Measurements from ENCODE around the gene KLK13. TPM values are rescaled to one million over a fixed set of nuclear protein-coding genes. Genes with fewer than 3 reads are reported as not detected.

KLK13 gene
- polyA plus RNA-seq, 1 donor (not counting 4 experiments of a cell fraction or from before 2014, with no cell fraction given) = 2.0 TPM

DNA sequence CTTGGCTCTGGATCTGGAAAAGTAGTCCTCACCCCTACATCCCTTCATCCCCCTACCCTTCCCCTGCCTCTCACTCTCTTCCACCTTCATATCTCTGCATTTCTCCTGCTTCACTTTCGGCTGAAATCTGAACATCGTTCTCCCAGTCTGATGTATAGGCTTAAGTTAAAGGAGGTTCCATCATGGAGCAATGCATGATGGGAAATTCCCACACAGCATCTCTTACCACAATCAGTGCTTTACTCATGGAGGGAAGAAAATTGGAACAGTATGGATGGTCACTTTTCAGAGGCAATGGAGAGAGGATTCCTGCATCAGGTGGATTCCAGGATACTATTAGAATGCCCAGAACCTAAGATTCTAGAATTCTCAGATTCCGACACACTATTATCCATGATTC is 57.4 kb downstream of the KLK13 start:
- Histone ChIP-seq H3K4me3 (ENCODE audit: control insufficient read depth in 2 of 3, extremely low read depth in 1 of 3, insufficient read depth in 2 of 3, low read depth in 1 of 3, low read length in 3 of 3) (no peak overlapping the region), H3K27me3 (ENCODE audit: control insufficient read depth, extremely low read depth, insufficient read depth, low read length) (no peaks in the 10 kb centered on the region), H2AFZ (ENCODE audit: control insufficient read depth, low read length) (no peak overlapping the region), H3K9ac (ENCODE audit: control insufficient read depth, extremely low read depth, insufficient read depth, low read length) (no peak overlapping the region), H3K36me3 (ENCODE audit: control insufficient read depth in 2 of 2, extremely low read depth in 1 of 2, insufficient read depth in 2 of 2, low read length in 2 of 2) (no peaks in the 10 kb centered on the region), H3K9me3 (ENCODE audit: control insufficient read depth, low read depth, low read length) (no peaks in the 10 kb centered on the region), H3K27ac (ENCODE audit: control insufficient read depth, insufficient read depth, low read length) (no peak overlapping the region), H3K9me1 (ENCODE audit: control insufficient read depth, extremely low read depth, insufficient read depth, low read length) (no peaks in the 10 kb centered on the region), H3K4me1 (ENCODE audit: control insufficient read depth, extremely low read depth, insufficient read depth, low read length) (peaks cover 32% of the 10 kb centered on the region), H3K4me2 (ENCODE audit: control insufficient read depth, extremely low read depth, insufficient read depth, low read depth, low read length) (no peak overlapping the region), H4K20me1 (ENCODE audit: control insufficient read depth, extremely low read depth, insufficient read depth, low read length) (no peaks in the 10 kb centered on the region), H3K79me2 (ENCODE audit: control insufficient read depth, insufficient read depth, low read length) (no peaks in the 10 kb centered on the region)
- no peak for TF ChIP-seq EZH2 (IDR thresholded peaks at IDR 0.05; ENCODE audit: low read length)
- TF ChIP-seq CTCF (optimal IDR thresholded peaks at IDR 0.05 in 1 of 3, IDR thresholded peaks at IDR 0.05 in 1 of 3, conservative IDR thresholded peaks at IDR 0.05 in 1 of 3; ENCODE audit: extremely low read depth in 1 of 3, insufficient read depth in 2 of 3, low read length in 3 of 3) = no peak
- DNase-seq (ENCODE audit: low read depth, low spot score) = no peak
- dilution Hi-C loops (cut with MboI; ENCODE audit: extremely low pct_ligation_motif_present, low sequenced_read_pairs) = no loop called here
- peak; percentile 43 for FAIRE-seq

DNA sequence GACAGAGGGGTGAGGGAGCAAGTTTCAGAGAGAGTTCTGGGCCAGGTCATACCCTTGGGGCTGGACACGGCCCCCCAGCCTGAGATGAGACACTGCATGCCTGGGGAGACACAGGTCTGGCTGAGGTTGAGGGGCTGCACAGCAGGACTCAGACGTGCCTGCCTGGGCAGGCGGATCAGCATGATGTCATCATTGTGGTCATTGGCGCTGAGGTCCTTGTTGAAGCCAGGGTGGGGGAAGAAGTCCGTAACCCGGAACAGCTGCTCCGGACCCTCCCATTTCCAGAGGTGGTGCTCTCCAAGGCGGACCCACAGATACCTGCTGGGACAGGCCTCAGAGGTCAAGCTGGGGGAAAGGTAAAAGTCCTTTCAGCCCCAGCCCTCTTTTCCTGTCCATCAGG is 58.5 kb downstream of the KLK13 start:
- Histone ChIP-seq H4K20me1 (ENCODE audit: control insufficient read depth, extremely low read depth, insufficient read depth, low read length) (no peaks in the 10 kb centered on the region), H3K36me3 (ENCODE audit: control insufficient read depth in 2 of 2, extremely low read depth in 1 of 2, insufficient read depth in 2 of 2, low read length in 2 of 2) (no peaks in the 10 kb centered on the region), H3K9me1 (ENCODE audit: control insufficient read depth, extremely low read depth, insufficient read depth, low read length) (no peaks in the 10 kb centered on the region), H3K4me1 (ENCODE audit: control insufficient read depth, extremely low read depth, insufficient read depth, low read length) (peaks cover 43% of the 10 kb centered on the region), H2AFZ (ENCODE audit: control insufficient read depth, low read length) (no peak overlapping the region), H3K4me2 (ENCODE audit: control insufficient read depth, extremely low read depth, insufficient read depth, low read depth, low read length) (no peak overlapping the region), H3K4me3 (ENCODE audit: control insufficient read depth in 2 of 3, extremely low read depth in 1 of 3, insufficient read depth in 2 of 3, low read depth in 1 of 3, low read length in 3 of 3) (no peak overlapping the region), H3K79me2 (ENCODE audit: control insufficient read depth, insufficient read depth, low read length) (no peaks in the 10 kb centered on the region), H3K9ac (ENCODE audit: control insufficient read depth, extremely low read depth, insufficient read depth, low read length) (no peak overlapping the region), H3K27me3 (ENCODE audit: control insufficient read depth, extremely low read depth, insufficient read depth, low read length) (no peaks in the 10 kb centered on the region), H3K9me3 (ENCODE audit: control insufficient read depth, low read depth, low read length) (no peaks in the 10 kb centered on the region), H3K27ac (ENCODE audit: control insufficient read depth, insufficient read depth, low read length) (no peak overlapping the region)
- dilution Hi-C loops (cut with MboI; ENCODE audit: extremely low pct_ligation_motif_present, low sequenced_read_pairs) = no loop called here
- no peak for FAIRE-seq
- no peak for TF ChIP-seq EZH2 (IDR thresholded peaks at IDR 0.05; ENCODE audit: low read length)
- TF ChIP-seq CTCF (optimal IDR thresholded peaks at IDR 0.05 in 1 of 3, IDR thresholded peaks at IDR 0.05 in 1 of 3, conservative IDR thresholded peaks at IDR 0.05 in 1 of 3; ENCODE audit: extremely low read depth in 1 of 3, insufficient read depth in 2 of 3, low read length in 3 of 3) = no peak
- no peak for DNase-seq (ENCODE audit: low read depth, low spot score)

Other genes with a start within 250 kb of the KLK13 start
- gene KLK1, start 241.3 kb downstream of the KLK13 start, polyA plus RNA-seq = 0.10 to 0.39 TPM (median 0.31 TPM) in 3 replicates
- not detected in 3 replicates for gene KLK15, start 231.5 kb downstream of the KLK13 start, polyA plus RNA-seq
- not detected in 3 replicates for gene KLK3, start 210.2 kb downstream of the KLK13 start, polyA plus RNA-seq
- gene KLK2, start 191.7 kb downstream of the KLK13 start, polyA plus RNA-seq = 0.07 to 0.14 TPM in 2 of 3 replicates, not detected in the other
- gene KLK4, start 153.7 kb downstream of the KLK13 start, polyA plus RNA-seq = not detected in 3 replicates
- gene KLK5, start 112.1 kb downstream of the KLK13 start, polyA plus RNA-seq = 425 to 882 TPM (median 477 TPM) in 3 replicates
- 0.73 to 2.5 TPM (median 1.9 TPM) in 3 replicates for gene KLK6, start 95.5 kb downstream of the KLK13 start, polyA plus RNA-seq
- gene KLK7, start 81.2 kb downstream of the KLK13 start, polyA plus RNA-seq = 22.4 to 33.8 TPM (median 29.2 TPM) in 3 replicates
- gene KLK8, start 63.5 kb downstream of the KLK13 start, polyA plus RNA-seq = 88.8 to 232 TPM (median 118 TPM) in 3 replicates
- gene KLK10, start 45.4 kb downstream of the KLK13 start, polyA plus RNA-seq = 56.3 to 97.5 TPM (median 95.3 TPM) in 3 replicates
- gene KLK11, start 38.5 kb downstream of the KLK13 start, polyA plus RNA-seq = 12.8 to 39.0 TPM (median 18.0 TPM) in 3 replicates
- not detected in 3 replicates for gene KLK12, start 30.1 kb downstream of the KLK13 start, polyA plus RNA-seq
- gene KLK14, start 17.8 kb upstream of the KLK13 start, polyA plus RNA-seq = 0.05 to 0.63 TPM (median 0.10 TPM) in 3 replicates
- 1.9 to 3.9 TPM (median 2.3 TPM) in 3 replicates for gene CTU1, start 43.3 kb upstream of the KLK13 start, polyA plus RNA-seq
- not detected in 3 replicates for gene SIGLEC9, start 59.8 kb upstream of the KLK13 start, polyA plus RNA-seq
- gene SIGLEC7, start 77.2 kb upstream of the KLK13 start, polyA plus RNA-seq = not detected in 3 replicates
- 0.16 TPM in 1 of 3 replicates, not detected in the others for gene CD33, start 160.0 kb upstream of the KLK13 start, polyA plus RNA-seq
- not detected in 3 replicates for gene SIGLECL1, start 186.0 kb upstream of the KLK13 start, polyA plus RNA-seq
- not detected in 3 replicates for gene IGLON5, start 246.6 kb upstream of the KLK13 start, polyA plus RNA-seq

All from keratinocyte (primary cell).